SK-N-MC (cell line): ENCODE results near the gene HMSD.
A peak's percentile ranks its signal among the peaks of the same experiment; 100 is the strongest.

ENCODE experiments used
- DNase-seq: peaks from one replicate; pipeline ENCODE4 v3.0.0-alpha.2; 2011; ENCODE audit warnings: low read depth, low spot score
- H3K27ac ChIP-seq: fragments of 200-600 bp; sonication (generic); 2 replicates; pipeline ENCODE4 v1.5.1; 2016; ENCODE audit warnings: mixed run types
- H3K36me3 ChIP-seq: fragments of 200-600 bp; sonication (generic); 2 replicates; pipeline ENCODE4 v1.6.1; 2017; ENCODE audit warnings: antibody characterized with exemption, low read length, mixed read lengths; ENCODE audit not compliant: insufficient read depth
- H3K4me3 ChIP-seq: fragments of 200-600 bp; sonication (generic); 2 replicates; pipeline ENCODE4 v1.5.1; 2016
- H3K9ac ChIP-seq: fragments of 200-600 bp; sonication (generic); 2 replicates; pipeline ENCODE4 v1.8.0; 2017; ENCODE audit warnings: mixed run types, mixed read lengths; ENCODE audit not compliant: insufficient read length
- H3K9me3 ChIP-seq: fragments of 200-600 bp; sonication (generic); 2 replicates; pipeline ENCODE4 v1.6.1; 2017; ENCODE audit warnings: low read depth, mild to moderate bottlenecking, antibody characterized with exemption, low read length, moderate library complexity, mixed read lengths
- EZH2 ChIP-seq: fragments of 200-600 bp; sonication (generic); IDR thresholded peaks from one replicate; pipeline ENCODE4 v1.6.1; 2017; ENCODE audit warnings: antibody characterized with exemption
- FOXP2 ChIP-seq: optimal IDR thresholded peaks from 2 replicates; pipeline ENCODE3; 2011; ENCODE audit warnings: mild to moderate bottlenecking, moderate library complexity; ENCODE audit not compliant: insufficient read depth; ENCODE audit errors: extremely low read length, control extremely low read depth
- POLR2AphosphoS5 ChIP-seq: IDR thresholded peaks from 2 replicates; pipeline ENCODE4 v1.6.1; 2012; ENCODE audit warnings: mild to moderate bottlenecking, low read depth, low read length, borderline replicate concordance

Gene HMSD

GRCh38 chr18:63979409-63979920 is 30.4 kb downstream of the HMSD start:
- Histone ChIP-seq H3K9ac (no peak overlapping the region), H3K4me3 (peak overlapping the region; percentile 54; the same call in 1 of the 2 replicates), H3K9me3 (no peaks in the 10 kb centered on the region), H3K27ac (peak overlapping the region; percentile 50; the same call in 1 of the 2 replicates), H3K36me3 (peaks cover 36% of the 10 kb centered on the region)
- DNase-seq = no peak
- TF ChIP-seq EZH2 (no peak), FOXP2 (no peak), POLR2AphosphoS5 (no peak)

DNA sequence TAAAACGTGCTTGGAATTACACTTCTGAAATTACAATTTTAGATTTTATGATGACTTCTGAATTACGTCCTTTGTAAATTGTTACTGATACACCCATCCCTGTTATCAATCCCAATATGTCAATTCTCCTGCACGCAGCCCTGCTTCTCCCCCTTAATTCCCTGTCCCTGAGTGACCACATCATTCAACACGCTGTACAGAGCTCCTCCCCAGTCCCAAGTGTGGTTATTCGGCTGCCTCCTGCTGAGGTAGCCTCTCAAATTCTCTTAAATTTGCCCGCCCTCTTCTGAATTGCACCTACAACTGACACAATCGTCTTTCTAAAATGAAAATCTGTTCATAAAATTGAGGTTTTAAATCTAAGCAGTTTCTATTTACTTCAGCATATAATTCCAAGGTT is 30.9 kb downstream of the HMSD start:
- no peak overlapping the region for H3K9ac ChIP-seq
- H3K9me3 ChIP-seq = no peaks in the 10 kb centered on the region
- TF ChIP-seq POLR2AphosphoS5 = no peak
- TF ChIP-seq FOXP2 = no peak
- TF ChIP-seq EZH2 = no peak
- H3K36me3 ChIP-seq = peaks cover 36% of the 10 kb centered on the region
- no peak overlapping the region for H3K27ac ChIP-seq
- no peak overlapping the region for H3K4me3 ChIP-seq
- DNase-seq = no peak

GRCh38 chr18:63980896-63981460 is 31.9 kb downstream of the HMSD start:
- peaks cover 36% of the 10 kb centered on the region; the same call in 1 of the 2 replicates for H3K36me3 ChIP-seq
- H3K4me3 ChIP-seq = no peak overlapping the region
- TF ChIP-seq EZH2 (no peak), POLR2AphosphoS5 (no peak), FOXP2 (no peak)
- no peak overlapping the region for H3K27ac ChIP-seq
- no peak for DNase-seq
- H3K9ac ChIP-seq = no peak overlapping the region
- no peaks in the 10 kb centered on the region for H3K9me3 ChIP-seq

GRCh38 chr18:63981719-63982118 is 32.6 kb downstream of the HMSD start:
- no peak for DNase-seq
- no peak overlapping the region for H3K4me3 ChIP-seq
- no peak overlapping the region for H3K9ac ChIP-seq
- TF ChIP-seq EZH2 (no peak), POLR2AphosphoS5 (no peak), FOXP2 (no peak)
- no peaks in the 10 kb centered on the region for H3K9me3 ChIP-seq
- peaks cover 36% of the 10 kb centered on the region; the same call in 1 of the 2 replicates for H3K36me3 ChIP-seq
- no peak overlapping the region for H3K27ac ChIP-seq

- Histone ChIP-seq H3K9ac (no peak overlapping the region), H3K4me3 (no peak overlapping the region), H3K9me3 (no peaks in the 10 kb centered on the region), H3K27ac (no peak overlapping the region), H3K36me3 (peaks cover 36% of the 10 kb centered on the region; the same call in 1 of the 2 replicates)
- no peak for TF ChIP-seq EZH2
- DNase-seq = no peak
These were observed 33.3 kb downstream of the HMSD start for GRCh38 chr18:63982361-63982760.

- peaks cover 14% of the 10 kb centered on the region; the same call in 1 of the 2 replicates for H3K36me3 ChIP-seq
- no peak overlapping the region for H3K4me3 ChIP-seq
- no peak overlapping the region for H3K9ac ChIP-seq
- DNase-seq = no peak
- no peak overlapping the region for H3K27ac ChIP-seq
- H3K9me3 ChIP-seq = no peaks in the 10 kb centered on the region
- TF ChIP-seq FOXP2 = no peak
- no peak for TF ChIP-seq POLR2AphosphoS5
- TF ChIP-seq EZH2 = no peak
These were observed 37.8 kb downstream of the HMSD start for GRCh38 chr18:63986885-63987284.

GRCh38 chr18:63987743-63988142 is 38.6 kb downstream of the HMSD start:
- Histone ChIP-seq H3K9me3 (no peaks in the 10 kb centered on the region), H3K4me3 (no peak overlapping the region), H3K9ac (no peak overlapping the region), H3K36me3 (peaks cover 6% of the 10 kb centered on the region; the same call in 1 of the 2 replicates), H3K27ac (no peak overlapping the region)
- TF ChIP-seq POLR2AphosphoS5 = no peak
- TF ChIP-seq FOXP2 = no peak
- TF ChIP-seq EZH2 = no peak
- no peak for DNase-seq

DNA sequence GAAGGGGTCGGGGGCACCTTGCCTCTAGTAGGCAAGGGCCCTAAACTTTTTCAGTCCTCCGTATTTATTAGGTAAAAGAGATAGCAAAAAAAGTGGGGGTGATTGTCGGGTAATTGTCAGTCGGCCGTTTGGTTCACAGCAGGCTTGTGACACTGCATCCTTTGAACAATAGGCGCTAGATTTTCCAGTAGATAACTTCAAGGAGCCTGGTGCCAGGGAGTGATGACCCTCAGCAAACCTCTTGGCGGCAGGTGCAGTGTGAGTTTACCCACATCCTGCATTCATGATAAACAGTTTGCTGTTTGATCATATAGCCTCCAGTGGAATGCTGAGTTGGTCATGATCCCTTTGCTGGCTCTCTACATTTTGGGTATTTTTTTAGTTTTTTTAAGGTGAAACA is 43.6 kb downstream of the HMSD start:
- Histone ChIP-seq H3K27ac (no peak overlapping the region), H3K9me3 (no peaks in the 10 kb centered on the region), H3K36me3 (no peaks in the 10 kb centered on the region), H3K9ac (no peak overlapping the region), H3K4me3 (no peak overlapping the region)
- TF ChIP-seq FOXP2 (no peak), POLR2AphosphoS5 (no peak), EZH2 (no peak)
- no peak for DNase-seq
